Measurements from ENCODE around the gene PUS1. TPM values are rescaled to one million over a fixed set of nuclear protein-coding genes. Genes with fewer than 3 reads are reported as not detected.
"Not testable (repeated sequence)": the region's sequence is repeated elsewhere in the genome, so short reads cannot be mapped to it uniquely, and the experiment has no call there.

The PUS1 gene
- total RNA-seq, 2 donors from 2014 or later, result 31.5 to 75.2 TPM

DNA sequence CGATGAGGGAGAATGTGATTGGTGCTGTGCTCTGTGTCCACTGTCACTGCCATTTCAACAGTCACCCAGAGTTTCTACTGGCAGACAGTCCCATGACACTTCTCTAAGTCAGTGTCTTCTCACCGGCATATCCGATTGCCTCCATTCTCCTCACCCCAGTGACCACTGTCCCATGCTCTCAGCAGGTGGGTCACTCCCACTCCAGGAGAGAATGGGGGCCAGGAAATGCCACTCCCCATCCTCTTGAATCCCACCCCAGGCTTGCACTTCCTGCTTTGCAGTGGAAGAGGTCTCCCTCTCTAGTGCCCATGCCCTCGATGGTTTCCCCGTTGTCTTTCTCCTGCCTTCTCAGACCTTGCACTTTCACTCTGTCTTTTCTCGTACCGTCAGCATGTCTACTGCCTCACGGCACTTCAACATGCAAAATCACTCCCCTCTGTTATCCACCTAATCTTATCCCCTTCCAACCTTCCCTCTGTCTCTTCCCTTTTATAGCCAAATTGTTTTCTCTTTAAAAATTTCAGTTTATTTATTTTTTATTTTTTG lies 18.5 kb downstream of the PUS1 start:
- Mint-ChIP-seq H3K27me3 (no peaks in the 10 kb centered on the region), H3K27ac (peak overlapping the region; percentile 75), H3K4me1 (peaks cover 11% of the 10 kb centered on the region), H3K36me3 (ENCODE audit: low read depth) (peaks cover 31% of the 10 kb centered on the region), H3K9me3 (no peaks in the 10 kb centered on the region), H3K4me3 (peak overlapping the region; percentile 66)
- ATAC-seq (replicated peaks), result no peak

DNA sequence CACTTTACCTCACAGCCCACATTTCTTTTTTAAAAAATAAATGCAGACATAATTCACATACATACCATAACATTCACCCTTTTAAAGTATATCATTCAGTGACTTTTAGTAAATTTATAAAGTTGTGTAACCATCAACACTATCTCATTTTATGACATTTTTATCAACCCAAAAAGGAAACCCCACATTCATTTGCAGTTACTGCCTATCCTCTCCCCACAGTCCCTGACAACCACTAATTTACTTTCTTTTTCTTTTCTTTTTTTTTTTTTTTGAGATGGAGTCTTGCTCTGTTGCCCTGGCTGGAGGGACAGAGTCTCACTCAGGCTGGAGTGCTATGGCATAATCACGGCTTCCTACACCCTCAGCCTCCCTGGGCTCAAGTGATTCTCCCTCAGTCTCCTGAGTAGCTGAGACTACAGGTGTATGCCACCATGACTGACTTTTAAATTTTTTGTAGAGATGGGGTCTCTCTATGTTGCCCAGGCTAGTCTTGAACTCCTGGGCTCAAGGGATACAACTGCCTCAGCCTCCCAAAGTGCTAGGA lies 19.2 kb downstream of the PUS1 start:
- peaks cover 11% of the 10 kb centered on the region for H3K4me1 Mint-ChIP-seq
- H3K9me3 Mint-ChIP-seq, result no peaks in the 10 kb centered on the region
- ATAC-seq (replicated peaks), result no peak
- peak overlapping the region; percentile 75 for H3K27ac Mint-ChIP-seq
- peak overlapping the region; percentile 66 for H3K4me3 Mint-ChIP-seq
- H3K27me3 Mint-ChIP-seq, result no peaks in the 10 kb centered on the region
- H3K36me3 Mint-ChIP-seq (ENCODE audit: low read depth), result peaks cover 24% of the 10 kb centered on the region

DNA sequence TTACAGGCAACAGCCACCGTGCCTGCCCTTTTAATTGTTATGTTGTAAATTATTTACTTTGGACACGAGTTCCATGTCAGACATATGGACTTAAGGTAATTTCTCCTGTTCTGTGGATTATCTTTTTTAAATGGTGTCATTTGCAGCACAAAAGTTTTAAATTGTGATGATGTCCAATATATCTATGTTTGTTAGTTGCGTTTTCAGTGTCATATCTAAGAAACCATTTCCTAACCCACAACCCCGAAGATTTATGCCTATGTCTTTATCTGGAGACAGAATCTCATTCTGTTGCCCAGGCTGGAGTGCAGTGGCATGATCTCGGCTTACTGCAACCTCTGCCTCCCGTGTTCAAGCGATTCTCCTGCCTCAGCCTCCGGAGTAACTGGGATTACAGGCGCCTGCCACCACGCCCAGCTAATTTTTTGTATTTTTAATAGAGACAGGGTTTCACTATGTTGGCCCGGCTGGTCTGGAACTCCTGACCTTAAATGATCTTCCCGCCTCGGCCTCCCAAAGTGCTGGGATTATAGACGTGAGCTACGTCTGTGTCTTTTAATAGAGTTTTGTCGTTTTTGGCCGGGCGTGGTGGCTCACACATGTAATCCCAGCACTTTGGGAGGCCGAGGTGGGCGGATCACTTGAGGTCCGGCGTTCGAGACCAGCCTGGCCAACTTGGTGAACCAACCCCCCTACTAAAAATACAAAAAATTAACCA lies 19.8 kb downstream of the PUS1 start:
- Mint-ChIP-seq H3K4me1 (peaks cover 11% of the 10 kb centered on the region), H3K4me3 (peak overlapping the region; percentile 66), H3K27ac (peak overlapping the region; percentile 75), H3K36me3 (ENCODE audit: low read depth) (peaks cover 18% of the 10 kb centered on the region)
- not testable (repeated sequence) for ATAC-seq (replicated peaks); H3K9me3 Mint-ChIP-seq; H3K27me3 Mint-ChIP-seq

DNA sequence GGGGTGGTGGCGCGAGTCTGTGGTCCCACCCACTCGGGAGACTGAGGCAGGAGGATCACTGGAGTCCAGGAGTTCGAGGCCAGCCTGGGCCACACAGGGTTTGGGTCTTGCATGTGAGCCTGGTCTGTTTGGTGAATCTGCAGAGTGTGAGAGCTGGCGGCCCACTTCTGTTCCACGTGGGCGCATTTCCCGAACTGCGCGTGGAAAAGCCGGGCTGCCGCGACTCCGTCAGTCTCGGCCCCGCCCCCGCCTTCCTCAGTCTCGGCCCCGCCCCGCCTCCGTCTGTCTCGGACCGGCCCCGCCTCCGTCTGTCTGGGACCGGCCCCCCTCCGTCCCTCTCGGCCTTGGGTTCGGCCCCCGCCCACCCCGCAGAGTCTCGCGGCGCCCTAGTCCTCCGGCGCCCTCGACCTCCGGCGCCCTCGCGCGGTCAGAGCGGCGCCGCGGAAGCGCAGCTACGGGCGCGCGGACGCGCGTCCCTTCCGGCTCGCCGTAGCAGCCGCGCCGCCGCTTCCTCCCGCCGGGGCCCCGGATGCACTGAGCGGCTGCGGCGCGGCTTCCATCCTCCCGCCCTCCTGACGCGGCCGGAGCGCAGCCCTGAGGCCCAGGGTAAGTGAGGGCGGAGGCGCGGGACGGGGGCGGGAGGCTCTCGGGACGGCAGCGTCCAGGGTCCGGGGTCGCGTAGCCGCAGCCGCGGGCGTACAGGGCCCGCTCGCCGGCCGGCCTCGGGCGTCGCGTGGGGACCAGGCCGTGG lies 20.5 kb downstream of the PUS1 start, which contains the start of gene EP400:
Gene EP400, plus strand, starts transcription at position 512 of the 751 bp plus-strand sequence. CDS start 10,678 bp downstream, outside the sequence.
- Mint-ChIP-seq H3K36me3 (ENCODE audit: low read depth) (peaks cover 14% of the 10 kb centered on the region), H3K27ac (peak within 1 kb of the TSS; percentile 90), H3K9me3 (no peaks in the 10 kb centered on the region), H3K4me1 (peaks cover 11% of the 10 kb centered on the region), H3K27me3 (no peaks in the 10 kb centered on the region), H3K4me3 (peak within 1 kb of the TSS; percentile 86)
- ATAC-seq (replicated peaks), result peak; percentile 92

DNA sequence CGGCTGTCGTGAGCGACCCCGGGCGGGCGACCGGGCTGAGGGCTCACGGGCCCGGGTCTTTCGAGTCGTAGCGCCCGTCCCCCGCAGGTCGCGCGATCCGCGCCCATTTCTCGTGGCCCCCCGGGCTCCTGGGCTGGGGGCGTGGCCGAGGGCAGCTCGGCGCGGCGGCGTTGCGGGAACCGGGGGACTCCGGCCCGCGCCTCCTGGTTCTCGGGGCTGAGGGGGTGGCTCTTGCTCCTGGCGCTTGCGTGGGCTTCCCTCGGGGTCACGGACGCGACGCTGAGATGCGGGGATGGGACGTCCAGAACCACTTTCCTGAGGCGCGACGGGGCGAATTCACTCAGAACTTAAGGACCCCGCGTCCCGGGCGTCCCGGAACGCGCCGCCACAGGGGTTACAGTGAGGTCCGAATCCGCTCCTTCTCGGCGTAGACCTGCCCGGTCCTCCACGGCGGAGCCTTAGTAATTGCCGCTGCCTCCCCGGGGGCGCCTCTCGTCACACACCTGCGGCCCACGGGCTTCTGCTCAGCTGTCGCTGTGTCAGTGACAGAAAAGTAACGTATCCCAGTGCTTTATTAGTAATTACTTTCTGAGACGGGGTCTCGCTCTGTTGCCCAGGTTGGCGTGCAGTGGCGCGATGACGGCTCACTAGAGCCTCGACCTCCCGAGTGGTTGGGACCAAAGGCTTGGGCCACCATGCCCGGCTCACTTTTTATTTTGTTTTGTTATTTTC lies 21.3 kb downstream of the PUS1 start:
- ATAC-seq (replicated peaks), result peak; percentile 15
- H3K36me3 Mint-ChIP-seq (ENCODE audit: low read depth), result peaks cover 9% of the 10 kb centered on the region

DNA sequence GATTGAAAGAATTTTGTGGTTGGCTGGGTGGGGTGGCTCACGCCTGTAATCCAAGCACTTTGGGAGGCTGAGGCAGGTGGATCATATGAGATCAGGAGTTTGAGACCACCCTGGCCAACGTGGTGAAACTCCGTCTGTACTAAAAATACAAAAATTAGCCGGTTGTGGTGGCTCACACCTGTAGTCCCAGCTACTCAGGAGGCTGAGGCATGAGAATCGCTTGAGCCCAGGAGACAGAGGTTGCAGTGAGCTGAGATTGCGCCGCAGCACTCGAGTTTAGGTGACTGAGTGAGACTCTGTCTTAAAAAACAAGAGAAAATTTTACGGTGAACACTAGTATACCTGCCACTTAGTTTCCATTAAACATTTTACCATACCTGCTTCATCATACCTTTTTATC lies 24.7 kb downstream of the PUS1 start:
- peaks cover 14% of the 10 kb centered on the region for H3K36me3 Mint-ChIP-seq (ENCODE audit: low read depth)

More for the DNA sequence above, 21.3 kb downstream of the PUS1 start:
- H3K4me1 Mint-ChIP-seq, result peaks cover 11% of the 10 kb centered on the region
- no peaks in the 10 kb centered on the region for H3K27me3 Mint-ChIP-seq
- H3K9me3 Mint-ChIP-seq, result no peaks in the 10 kb centered on the region
- peak overlapping the region; percentile 90 for H3K27ac Mint-ChIP-seq
- H3K4me3 Mint-ChIP-seq, result peak overlapping the region; percentile 86

DNA sequence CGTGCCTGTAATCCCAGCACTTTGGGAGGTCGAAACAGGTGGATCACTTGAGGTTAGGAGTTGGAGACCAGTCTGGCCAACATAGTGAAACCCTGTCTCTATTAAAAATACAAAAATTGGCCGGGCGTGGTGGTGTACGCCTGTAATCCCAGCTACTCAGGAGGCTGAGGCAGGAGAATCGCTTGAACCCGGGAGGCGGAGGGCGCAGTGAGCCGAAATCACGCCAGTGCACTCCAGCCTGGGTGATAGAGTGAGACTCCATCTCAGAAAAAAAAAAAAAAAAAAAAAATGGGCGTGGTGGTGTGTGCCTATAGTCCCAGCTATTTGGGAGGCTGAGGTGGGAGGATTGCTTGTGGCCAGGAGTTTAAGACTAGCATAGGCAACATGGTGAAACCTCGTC lies 25.4 kb downstream of the PUS1 start:
- not testable (repeated sequence) for H3K27ac Mint-ChIP-seq; H3K4me3 Mint-ChIP-seq; ATAC-seq (replicated peaks); H3K9me3 Mint-ChIP-seq; H3K27me3 Mint-ChIP-seq
- H3K36me3 Mint-ChIP-seq (ENCODE audit: low read depth), result peaks cover 14% of the 10 kb centered on the region
- H3K4me1 Mint-ChIP-seq, result peaks cover 23% of the 10 kb centered on the region

More for the DNA sequence above, 24.7 kb downstream of the PUS1 start:
- Mint-ChIP-seq H3K27ac (peak overlapping the region; percentile 11), H3K4me1 (peaks cover 17% of the 10 kb centered on the region)
- ATAC-seq (replicated peaks); H3K9me3 Mint-ChIP-seq; H3K4me3 Mint-ChIP-seq; H3K27me3 Mint-ChIP-seq: not testable (repeated sequence)

DNA sequence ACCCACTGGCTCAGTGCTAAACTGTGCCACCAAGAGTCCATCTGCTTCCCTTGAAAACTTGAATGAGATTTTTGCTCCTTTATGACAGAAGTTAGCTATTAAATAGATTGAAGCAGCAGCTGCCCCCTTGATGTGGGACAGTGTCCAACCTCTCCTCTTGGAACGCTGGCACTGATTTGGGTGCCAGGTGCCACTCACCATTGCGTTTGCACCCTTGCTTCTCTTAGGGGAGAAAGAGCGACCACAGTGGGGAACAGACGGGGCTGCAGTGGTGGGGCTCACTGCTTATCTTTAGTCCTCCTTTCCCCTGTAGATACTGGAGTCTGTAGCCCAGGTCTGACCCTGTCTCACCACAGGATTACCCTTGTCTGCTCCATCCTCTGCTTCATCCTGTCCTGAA lies 30.0 kb downstream of the PUS1 start:
- H3K4me1 Mint-ChIP-seq, result peaks cover 42% of the 10 kb centered on the region
- no peaks in the 10 kb centered on the region for H3K9me3 Mint-ChIP-seq
- no peak for ATAC-seq (replicated peaks)
- H3K27ac Mint-ChIP-seq, result peak overlapping the region; percentile 81
- no peak overlapping the region for H3K4me3 Mint-ChIP-seq
- H3K27me3 Mint-ChIP-seq, result no peaks in the 10 kb centered on the region
- peaks cover 42% of the 10 kb centered on the region for H3K36me3 Mint-ChIP-seq (ENCODE audit: low read depth)

DNA sequence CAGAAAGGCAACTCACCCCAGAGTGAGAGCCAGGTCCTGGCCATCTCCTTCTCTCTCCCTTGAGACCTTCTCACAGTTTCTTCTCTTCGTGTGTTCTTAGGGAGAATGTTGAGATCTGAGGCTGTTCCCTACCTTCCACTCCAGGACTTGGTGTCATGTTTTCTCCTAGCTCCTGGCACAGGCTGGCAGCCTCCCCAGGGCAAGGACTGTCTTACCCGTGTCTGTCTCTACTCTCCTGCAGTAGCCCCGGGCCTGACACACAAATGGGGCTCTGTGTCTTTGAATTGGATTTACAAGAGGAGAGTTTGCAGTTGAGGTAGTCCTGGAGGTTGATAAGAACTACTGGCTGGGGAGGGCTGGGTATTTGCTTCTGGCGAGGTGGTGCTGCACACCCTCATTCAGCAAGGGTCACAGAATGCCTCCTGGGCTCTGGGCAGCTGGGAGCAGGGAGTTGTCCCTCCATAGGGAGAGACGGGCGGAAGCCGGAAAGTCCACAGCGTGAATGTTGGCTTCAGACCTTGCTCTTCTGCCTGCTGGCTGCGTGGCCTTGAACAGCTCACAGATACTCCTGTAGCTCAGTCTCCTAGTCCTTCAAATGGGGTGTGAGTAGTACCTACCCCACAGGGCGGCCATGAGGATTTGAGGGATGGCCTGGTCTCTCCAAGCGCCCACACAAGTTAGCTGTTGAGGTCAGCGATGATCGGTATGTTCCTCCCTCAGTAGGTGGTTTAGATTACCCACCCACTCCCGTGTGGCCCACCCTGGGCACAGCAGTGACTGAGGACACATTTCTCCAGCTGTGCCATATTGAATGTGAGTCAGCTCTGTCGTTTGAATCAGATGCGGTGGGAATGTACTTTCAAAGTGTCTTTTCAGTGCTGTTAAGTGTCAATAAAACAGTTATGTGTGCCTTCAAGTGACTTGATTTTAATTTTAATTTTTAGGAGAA lies 30.8 kb downstream of the PUS1 start:
- H3K4me3 Mint-ChIP-seq, result no peak overlapping the region
- H3K4me1 Mint-ChIP-seq, result peaks cover 42% of the 10 kb centered on the region
- ATAC-seq (replicated peaks), result no peak
- no peaks in the 10 kb centered on the region for H3K27me3 Mint-ChIP-seq
- H3K9me3 Mint-ChIP-seq, result no peaks in the 10 kb centered on the region
- H3K36me3 Mint-ChIP-seq (ENCODE audit: low read depth), result peaks cover 47% of the 10 kb centered on the region
- peak overlapping the region; percentile 81 for H3K27ac Mint-ChIP-seq

DNA sequence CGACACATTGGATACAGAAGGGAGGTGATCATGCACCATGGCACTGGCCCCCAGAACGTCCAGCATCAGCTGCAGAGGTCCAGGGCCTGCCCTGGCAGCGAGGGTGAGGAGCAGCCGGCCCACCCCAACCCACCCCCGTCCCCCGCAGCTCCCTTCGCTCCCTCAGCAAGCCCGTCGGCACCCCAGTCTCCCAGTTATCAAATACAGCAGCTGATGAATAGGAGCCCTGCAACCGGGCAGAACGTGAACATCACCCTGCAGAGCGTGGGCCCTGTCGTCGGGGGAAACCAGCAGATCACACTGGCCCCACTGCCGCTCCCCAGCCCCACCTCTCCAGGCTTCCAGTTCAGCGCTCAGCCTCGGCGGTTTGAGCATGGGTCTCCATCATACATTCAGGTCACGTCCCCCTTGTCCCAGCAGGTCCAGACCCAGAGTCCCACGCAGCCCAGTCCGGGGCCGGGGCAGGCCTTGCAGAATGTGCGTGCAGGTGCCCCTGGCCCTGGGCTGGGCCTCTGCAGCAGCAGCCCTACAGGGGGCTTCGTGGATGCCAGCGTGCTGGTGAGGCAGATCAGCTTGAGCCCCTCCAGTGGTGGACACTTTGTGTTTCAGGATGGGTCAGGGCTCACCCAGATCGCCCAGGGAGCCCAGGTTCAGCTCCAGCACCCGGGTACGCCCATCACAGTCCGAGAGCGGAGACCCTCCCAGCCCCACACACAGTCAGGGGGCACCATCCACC lies 31.7 kb downstream of the PUS1 start:
- H3K9me3 Mint-ChIP-seq; ATAC-seq (replicated peaks); H3K4me3 Mint-ChIP-seq; H3K27me3 Mint-ChIP-seq; H3K27ac Mint-ChIP-seq: not testable (repeated sequence)
- Mint-ChIP-seq H3K36me3 (ENCODE audit: low read depth) (peaks cover 50% of the 10 kb centered on the region), H3K4me1 (peaks cover 40% of the 10 kb centered on the region)

DNA sequence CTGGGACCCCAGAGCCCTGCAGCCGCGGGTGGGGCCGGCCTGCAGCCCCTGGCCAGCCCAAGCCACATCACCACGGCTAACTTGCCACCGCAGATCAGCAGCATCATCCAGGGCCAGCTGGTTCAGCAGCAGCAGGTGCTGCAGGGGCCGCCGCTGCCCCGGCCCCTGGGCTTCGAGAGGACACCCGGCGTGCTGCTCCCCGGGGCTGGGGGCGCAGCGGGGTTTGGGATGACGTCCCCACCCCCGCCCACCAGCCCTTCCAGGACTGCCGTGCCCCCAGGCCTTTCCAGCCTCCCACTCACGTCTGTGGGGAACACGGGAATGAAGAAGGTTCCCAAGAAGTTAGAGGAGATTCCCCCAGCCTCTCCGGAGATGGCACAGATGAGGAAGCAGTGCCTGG lies 32.3 kb downstream of the PUS1 start:
- not testable (repeated sequence) for H3K4me3 Mint-ChIP-seq; ATAC-seq (replicated peaks); H3K9me3 Mint-ChIP-seq; H3K27me3 Mint-ChIP-seq
- Mint-ChIP-seq H3K36me3 (ENCODE audit: low read depth) (peaks cover 47% of the 10 kb centered on the region), H3K4me1 (peaks cover 34% of the 10 kb centered on the region), H3K27ac (peak overlapping the region; percentile 66)

DNA sequence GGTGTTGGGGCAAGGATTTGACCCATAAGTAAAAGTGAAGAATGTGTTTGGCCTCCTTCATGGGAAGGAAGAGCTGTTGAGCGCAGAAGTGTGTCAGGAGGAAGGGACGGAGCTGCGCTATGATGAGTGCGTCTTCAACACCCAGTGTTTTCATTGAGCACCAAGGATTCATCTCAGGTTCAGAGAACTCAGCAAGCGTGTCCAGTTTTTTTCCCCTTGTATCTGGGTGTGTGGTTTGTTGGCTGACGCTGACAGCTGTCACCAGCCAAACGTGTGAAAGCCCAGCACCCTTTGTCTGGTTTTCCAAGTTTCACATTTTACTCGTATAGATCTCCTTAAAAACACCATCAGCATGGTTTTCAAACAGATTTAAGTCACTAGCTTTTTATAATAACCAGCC lies 33.0 kb downstream of the PUS1 start:
- Mint-ChIP-seq H3K4me1 (peaks cover 34% of the 10 kb centered on the region), H3K4me3 (no peak overlapping the region), H3K27ac (peak overlapping the region; percentile 66), H3K9me3 (no peaks in the 10 kb centered on the region), H3K36me3 (ENCODE audit: low read depth) (peaks cover 47% of the 10 kb centered on the region), H3K27me3 (no peaks in the 10 kb centered on the region)
- no peak for ATAC-seq (replicated peaks)

DNA sequence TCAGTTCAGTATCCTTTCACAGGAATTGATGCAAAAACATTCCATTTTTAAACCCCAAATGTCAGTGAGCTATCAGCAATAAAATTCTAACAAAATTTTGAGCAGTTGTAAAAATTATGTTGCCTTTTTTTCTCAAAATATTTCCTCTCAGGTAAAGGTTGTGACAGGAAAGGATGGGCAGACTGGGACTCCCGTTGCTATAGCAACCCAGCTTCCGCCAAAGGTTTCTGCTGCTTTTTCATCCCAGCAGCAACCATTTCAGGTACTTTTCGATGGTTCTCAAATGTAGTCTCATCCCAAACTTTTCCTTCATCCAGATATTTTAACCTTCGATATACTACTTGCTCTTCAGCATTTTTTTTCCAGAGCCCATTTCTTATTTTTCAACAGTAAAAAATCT lies 34.3 kb downstream of the PUS1 start:
- Mint-ChIP-seq H3K9me3 (no peaks in the 10 kb centered on the region), H3K4me3 (peak overlapping the region; percentile 30), H3K36me3 (ENCODE audit: low read depth) (peaks cover 56% of the 10 kb centered on the region), H3K27ac (peak overlapping the region; percentile 66), H3K27me3 (no peaks in the 10 kb centered on the region), H3K4me1 (peaks cover 33% of the 10 kb centered on the region)
- ATAC-seq (replicated peaks), result no peak

All from activated T-helper 17 cell treated with anti-CD3 and anti-CD28 coated beads, Interleukin-2, amount 50 U/mL, for 72 hours (primary cell).